NCI-H524 (cell line): ENCODE data around the gene HSPA4.
"Not testable (repeated sequence)": the region's sequence is repeated elsewhere in the genome, so short reads cannot be mapped to it uniquely, and the experiment has no call there.

Experiments used
- DNase-seq, 2 experiments: peaks; one replicate each; lab custom pipeline; 2025; lab: John Stamatoyannopoulos, UW

The HSPA4 gene

GRCh38 chr5:133051542-133052316 is at the start of gene HSPA4:
TSS of gene HSPA4 (plus strand) at chr5:133052013. CDS start at chr5:133052251, 238 bp downstream.
- DNase-seq = peak; percentile 95 to 98

GRCh38 chr5:133006653-133007052 is 45.2 kb upstream of the HSPA4 start:
- no peak for DNase-seq

GRCh38 chr5:133008455-133008854 is 43.4 kb upstream of the HSPA4 start:
- DNase-seq = not testable (repeated sequence)

GRCh38 chr5:133015466-133015865 is 36.3 kb upstream of the HSPA4 start:
- no peak for DNase-seq

GRCh38 chr5:133017964-133018363 is 33.8 kb upstream of the HSPA4 start:
- no peak for DNase-seq

GRCh38 chr5:133019471-133019870 is 32.3 kb upstream of the HSPA4 start:
- DNase-seq = not testable (repeated sequence)

- DNase-seq = peak; percentile 89 to 92
These were observed 25.8 kb upstream of the HSPA4 start, which contains the start of gene ZCCHC10 for GRCh38 chr5:133025804-133026663. TSS of gene ZCCHC10 (minus strand) at chr5:133026549. CDS start at chr5:133026537, 12 bp downstream.

GRCh38 chr5:133026664-133027153 is 25.1 kb upstream of the HSPA4 start:
- no peak for DNase-seq

GRCh38 chr5:133029416-133029815 is 22.4 kb upstream of the HSPA4 start:
- DNase-seq = no peak

GRCh38 chr5:133030343-133031005 is 21.3 kb upstream of the HSPA4 start:
- DNase-seq = no peak

GRCh38 chr5:133032852-133033742 is 18.7 kb upstream of the HSPA4 start:
- no peak for DNase-seq

- DNase-seq = no peak
These were observed 17.7 kb upstream of the HSPA4 start for GRCh38 chr5:133034064-133034463.

GRCh38 chr5:133035224-133035623 is 16.6 kb upstream of the HSPA4 start:
- no peak for DNase-seq

- DNase-seq = not testable (repeated sequence)
These were observed 15.1 kb upstream of the HSPA4 start for GRCh38 chr5:133036677-133037076.

- DNase-seq = no peak
These were observed 10.5 kb upstream of the HSPA4 start for GRCh38 chr5:133041157-133041784.

- DNase-seq = no peak
These were observed 9.9 kb upstream of the HSPA4 start for GRCh38 chr5:133041910-133042309.

GRCh38 chr5:133046560-133046959 is 5.3 kb upstream of the HSPA4 start:
- DNase-seq = not testable (repeated sequence)

- no peak for DNase-seq
These were observed 4.4 kb upstream of the HSPA4 start for GRCh38 chr5:133047404-133047803.

- DNase-seq = no peak
These were observed 2.7 kb upstream of the HSPA4 start for GRCh38 chr5:133048993-133049725.

GRCh38 chr5:133049726-133050048 is 2.1 kb upstream of the HSPA4 start:
- no peak for DNase-seq
